Right lobe of liver (tissue), 4 donors: ENCODE data around the gene ASPRV1.

Experiments used
- CTCF ChIP-seq, 4 donors: fragments of 200-600 bp in 3 of 4; fragments of 450-650 bp in 1 of 4; IDR thresholded peaks; one replicate each; pipeline versions ENCODE4 v1.5.1 to v1.8.0; 2016 to 2022; ENCODE audit warnings: antibody characterized with exemption in 4 of 4, mild to moderate bottlenecking in 2 of 4
- POLR2A ChIP-seq: fragments of 450-650 bp; IDR thresholded peaks from one replicate; pipeline ENCODE4 v1.6.1; 2017; ENCODE audit warnings: antibody characterized with exemption, mild to moderate bottlenecking
- donor health status: DM: no; HTN: no; CAD: no.
- donor health status: DM: no; HTN: no; CAD: no.
- donor health status: DM: no; HTN: yes; CAD: no.

DNA sequence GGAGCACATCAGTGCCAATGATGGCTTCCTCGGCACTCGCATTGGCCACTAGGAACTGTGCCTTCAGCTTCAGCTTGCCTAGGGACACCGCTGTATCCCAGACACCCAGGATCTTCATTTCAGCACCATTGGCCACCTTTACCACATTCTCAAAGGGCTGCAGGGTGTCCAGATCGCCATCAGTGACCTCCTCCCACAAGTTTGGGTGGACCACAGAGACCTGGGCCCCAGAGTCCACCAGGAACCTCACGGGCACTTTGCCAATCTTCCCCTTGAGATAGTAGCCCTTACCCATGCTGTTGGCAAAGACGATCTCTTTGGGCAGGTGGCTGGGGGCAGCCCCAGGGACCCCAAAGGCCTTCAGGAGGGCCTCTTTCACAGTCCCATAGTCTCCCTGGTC lies 610 bp downstream of the ASPRV1 start:
- no peak for TF ChIP-seq CTCF (IDR thresholded peaks at IDR 0.05)
- no peak for TF ChIP-seq POLR2A
